Neural cell (in vitro differentiated cells): ENCODE data around the gene PRR5L.

ENCODE experiments used
- EZH2 ChIP-seq: fragments of 200-600, 300-800 bp; shearing (Covaris generic), sonication (generic); IDR thresholded peaks from 2 replicates; pipeline ENCODE4 v1.6.1; 2014; ENCODE audit warnings: antibody characterized with exemption, low read length, borderline replicate concordance, mild to moderate bottlenecking; ENCODE audit not compliant: insufficient read depth, poor library complexity, severe bottlenecking
- TF ChIP-seq, protein P1 (sequence below): fragments of 450-650 bp; IDR thresholded peaks from 2 replicates; pipeline ENCODE4 v1.5.1; 2014; ENCODE audit warnings: antibody characterized with exemption, mild to moderate bottlenecking, moderate library complexity; ENCODE audit not compliant: poor library complexity, severe bottlenecking

DNA sequence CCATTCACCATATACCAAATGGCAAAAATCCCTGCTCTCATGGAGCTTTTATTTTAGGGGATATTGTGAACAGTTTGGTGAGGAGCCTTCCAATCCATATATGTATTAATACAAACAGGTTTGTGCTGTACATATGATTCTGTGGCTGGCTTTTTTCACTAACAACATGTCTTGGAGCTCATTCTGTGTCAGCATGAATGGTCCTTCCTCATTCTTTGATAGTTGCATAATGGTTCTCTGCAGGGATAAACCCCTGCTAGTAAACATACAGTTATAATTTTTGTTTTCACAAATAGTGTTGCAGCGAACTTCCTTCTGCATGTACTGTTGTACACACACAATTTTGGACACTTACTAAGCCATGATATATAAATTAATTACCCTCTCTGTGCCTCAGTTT lies 8.3 kb downstream of the PRR5L start:
- no peak for TF ChIP-seq EZH2
- TF ChIP-seq, protein P1, sequence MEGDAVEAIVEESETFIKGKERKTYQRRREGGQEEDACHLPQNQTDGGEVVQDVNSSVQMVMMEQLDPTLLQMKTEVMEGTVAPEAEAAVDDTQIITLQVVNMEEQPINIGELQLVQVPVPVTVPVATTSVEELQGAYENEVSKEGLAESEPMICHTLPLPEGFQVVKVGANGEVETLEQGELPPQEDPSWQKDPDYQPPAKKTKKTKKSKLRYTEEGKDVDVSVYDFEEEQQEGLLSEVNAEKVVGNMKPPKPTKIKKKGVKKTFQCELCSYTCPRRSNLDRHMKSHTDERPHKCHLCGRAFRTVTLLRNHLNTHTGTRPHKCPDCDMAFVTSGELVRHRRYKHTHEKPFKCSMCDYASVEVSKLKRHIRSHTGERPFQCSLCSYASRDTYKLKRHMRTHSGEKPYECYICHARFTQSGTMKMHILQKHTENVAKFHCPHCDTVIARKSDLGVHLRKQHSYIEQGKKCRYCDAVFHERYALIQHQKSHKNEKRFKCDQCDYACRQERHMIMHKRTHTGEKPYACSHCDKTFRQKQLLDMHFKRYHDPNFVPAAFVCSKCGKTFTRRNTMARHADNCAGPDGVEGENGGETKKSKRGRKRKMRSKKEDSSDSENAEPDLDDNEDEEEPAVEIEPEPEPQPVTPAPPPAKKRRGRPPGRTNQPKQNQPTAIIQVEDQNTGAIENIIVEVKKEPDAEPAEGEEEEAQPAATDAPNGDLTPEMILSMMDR = no peak
